Heart right ventricle (tissue), 16 donors: ENCODE data around the gene OR1B1. TPM values are rescaled to one million over a fixed set of nuclear protein-coding genes. Genes with fewer than 3 reads are reported as not detected.

Experiments used
- ATAC-seq, 8 donors: fragments of 200-7000 bp; cut with Tn5 transposase; one replicate each; pipeline ENCODE4 v1.9.1; 2020; ENCODE audit warnings: mild to moderate bottlenecking in 8 of 8, moderate library complexity in 8 of 8, moderate number of reproducible peaks in 1 of 8
- DNase-seq, 2 donors: peaks; one replicate each; pipeline ENCODE4 v3.0.0-alpha.2; 2020
- H3K27ac ChIP-seq, 10 donors: fragments of 200-600 bp; sonication (generic) in 2 of 10; one replicate each; pipeline versions ENCODE4 v1.5.0 to v1.8.0; 2020 to 2022; ENCODE audit warnings: mild to moderate bottlenecking in 3 of 10
- H3K27me3 ChIP-seq, 7 donors: fragments of 200-600 bp; one replicate each; pipeline ENCODE4 v1.8.0; 2021 to 2022; ENCODE audit warnings: mild to moderate bottlenecking in 2 of 7
- H3K36me3 ChIP-seq, 9 donors: fragments of 200-600 bp; sonication (generic) in 1 of 9; one replicate each; pipeline versions ENCODE4 v1.5.0 to v1.8.0; 2020 to 2022; ENCODE audit warnings: mild to moderate bottlenecking in 2 of 9
- H3K4me1 ChIP-seq, 9 donors: fragments of 200-600 bp; sonication (generic) in 1 of 9; one replicate each; pipeline versions ENCODE4 v1.5.0 to v1.8.0; 2020 to 2022; ENCODE audit warnings: mild to moderate bottlenecking in 4 of 9
- H3K4me3 ChIP-seq, 10 donors: fragments of 200-600 bp; sonication (generic) in 2 of 10; one replicate each; pipeline versions ENCODE4 v1.5.0 to v1.8.0; 2020 to 2022; ENCODE audit warnings: mild to moderate bottlenecking in 7 of 10, moderate library complexity in 2 of 10
- H3K9me3 ChIP-seq, 11 donors: fragments of 200-600 bp in 10 of 11; sonication (generic) in 2 of 11; one replicate each; pipeline versions ENCODE4 v1.5.0 to v1.8.0; 2013 to 2022; ENCODE audit warnings: mild to moderate bottlenecking in 2 of 11, control low read depth in 1 of 11, moderate library complexity in 1 of 11
- CTCF ChIP-seq, 9 donors: fragments of 200-600 bp; sonication (generic) in 2 of 9; IDR thresholded peaks; one replicate each; pipeline versions ENCODE4 v1.5.0 to v1.8.0; 2021 to 2022; ENCODE audit warnings: antibody characterized with exemption in 9 of 9, mild to moderate bottlenecking in 5 of 9, moderate library complexity in 1 of 9
- WGBS, 2 donors: extraction: QIAGEN DNeasy Blood & Tissue Kit; methylation state at CpG; one replicate each; pipeline ENCODE4 v1.1.7; 2013; ENCODE audit warnings: inconsistent platforms in 1 of 2; 5-methylcytosine and 5-hydroxymethylcytosine counted together
- intact Hi-C, 10 donors: fragments of 100-400 bp; cut with DNase I; formaldehyde crosslinking; loops; one replicate each; pipeline versions ENCODE4 v1.11.1 to v1.14.2; 2022
- polyA plus RNA-seq, 2 donors: library from polyadenylated mRNA; stranded (reverse); fragments of 200-250 nt; gene quantifications; one replicate each; pipeline ENCODE4 v1.2.3, GENCODE V29; 2013
- total RNA-seq, 10 donors: library from RNA; stranded (reverse); fragmentation: NEBNext Ultra II Directional in 3 of 10; extraction: Animal tissue kit (Norgen Biotek cat#: 25700) in 3 of 10; gene quantifications; one replicate each; pipeline versions ENCODE4 v1.2.1 to v1.2.4, GENCODE V29; 2021 to 2023
- donor health status: Arrhythmogenic right ventricular cardiomyopathy.
- donor health status: ischemic (EF 13 %, LVEDD 7.1; RV severe dilation, severe dysfunction).
- donor health status: healthy with polysubstance abuse.
- donor health status: DM: no; HTN: yes; CAD: no.
- donor health status: DM: no; HTN: no; CAD: no.
- donor health status: ischemic (EF 25% LVEDD 6.9; RV normal size, moderate dysfunction).
- donor health status: ischemic (EF 25% LVEDD 5.7; RV mildly dilated, moderate dysfunction).
- donor health status: healthy.
- donor health status: DM: yes; HTN: yes; CAD: no.
- donor health status: Ischemic cardiomyopathy.
- donor health status: ischemic (EF 35%, LVEDD 5.7; RV mildly dilated, moderate dysfunction).
- donor health status: nonischemic (EF 11% LVEDD 7.7; RV severe dilation, severe dysfunction).
- donor health status: DM: yes; HTN: yes; CAD: no.
- donor health status: PGD.
- donor health status: ischemic (EF 29% LVEDD 5.4; RV normal size, mild dysfunction).
- donor health status: nonischemic (EF 23%, LVEDD 6.1; RV moderate dilation, normal function).

Gene OR1B1
- total and polyA plus RNA-seq, 12 donors, result not detected

DNA sequence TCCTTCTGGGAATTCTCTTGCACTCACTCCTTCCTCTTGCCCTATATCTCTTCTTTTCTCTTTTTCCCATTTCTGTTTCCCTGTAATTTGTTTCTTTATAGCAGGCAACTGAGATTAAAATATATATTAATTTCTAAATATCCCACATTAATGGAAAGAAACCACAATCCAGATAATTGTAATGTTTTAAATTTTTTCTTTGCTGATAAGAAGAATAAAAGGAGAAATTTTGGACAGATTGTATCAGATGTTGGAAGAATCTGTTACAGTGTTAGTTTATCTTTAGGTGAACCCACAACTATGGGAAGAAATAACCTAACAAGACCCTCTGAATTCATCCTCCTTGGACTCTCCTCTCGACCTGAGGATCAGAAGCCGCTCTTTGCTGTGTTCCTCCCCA is 4.0 kb upstream of the OR1B1 start, which contains the start of gene OR1L1:
TSS of gene OR1L1 (plus strand) at position 301 of the 400 bp plus-strand sequence. CDS start at position 301, 0 bp downstream.
- ATAC-seq (no peak), DNase-seq (no peak)
- H3K9me3 ChIP-seq, result peaks cover 0 to 6% (median 0%) of the 10 kb centered on the region in 11 donors
- intact Hi-C loops, result no loop called here
- H3K4me1 ChIP-seq, result no peaks in the 10 kb centered on the region
- no peaks in the 10 kb centered on the region for H3K36me3 ChIP-seq
- no peak within 1 kb of the TSS for H3K4me3 ChIP-seq
- WGBS, 2 donors, result 46 to 50% methylated on average over 2 of the region's 2 CpGs
- TF ChIP-seq CTCF (IDR thresholded peaks at IDR 0.05), result no peak
- H3K27me3 ChIP-seq, result peaks cover 0 to 3% (median 0%) of the 10 kb centered on the region in 7 donors
- H3K27ac ChIP-seq, result no peak within 1 kb of the TSS

DNA sequence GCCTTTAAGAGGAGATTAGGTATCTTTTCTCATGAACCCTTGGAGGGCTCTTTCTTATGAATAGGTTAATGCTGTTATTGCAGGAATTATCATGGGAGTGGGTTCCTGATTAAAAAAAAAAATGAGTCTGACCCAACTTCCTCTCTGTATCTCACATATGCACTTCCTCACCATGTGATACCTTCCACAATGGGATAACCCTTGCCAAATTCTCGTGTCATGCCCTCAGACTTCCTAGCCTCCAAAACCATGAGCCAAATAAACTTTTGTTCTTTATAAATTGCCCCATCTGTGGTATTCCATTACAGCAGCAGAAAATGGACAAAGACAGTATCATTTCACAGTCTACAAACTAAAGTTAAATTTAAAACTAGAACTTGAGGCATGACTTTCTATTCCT is 1.0 kb downstream of the OR1B1 start:
- H3K4me1 ChIP-seq, result peaks cover 0 to 4% (median 0%) of the 10 kb centered on the region in 9 donors
- intact Hi-C loops, result no loop called here
- H3K27ac ChIP-seq, result peak overlapping the region in 5 of 10 donors; percentile 23 to 75 (median 32)
- ATAC-seq (peak in 7 of 8 donors; percentile 28 to 91 (median 74)), DNase-seq (peak in 1 of 2 donors; percentile 13)
- no peaks in the 10 kb centered on the region for H3K9me3 ChIP-seq
- TF ChIP-seq CTCF (IDR thresholded peaks at IDR 0.05), result no peak
- H3K4me3 ChIP-seq, result no peak overlapping the region
- H3K27me3 ChIP-seq, result no peaks in the 10 kb centered on the region
- 17 to 18% methylated on average over 1 of the region's 1 CpG for WGBS, 2 donors
- no peaks in the 10 kb centered on the region for H3K36me3 ChIP-seq

- no peaks in the 10 kb centered on the region for H3K4me1 ChIP-seq
- no peak overlapping the region for H3K27ac ChIP-seq
- ATAC-seq (no peak), DNase-seq (no peak)
- no peaks in the 10 kb centered on the region for H3K27me3 ChIP-seq
- no peaks in the 10 kb centered on the region for H3K36me3 ChIP-seq
- TF ChIP-seq CTCF (IDR thresholded peaks at IDR 0.05), result no peak
- no peak overlapping the region for H3K4me3 ChIP-seq
- H3K9me3 ChIP-seq, result peaks cover 0 to 38% (median 8%) of the 10 kb centered on the region in 11 donors
- intact Hi-C loops, result no loop called here
- WGBS, 2 donors, result 27 to 40% methylated on average over 2 of the region's 2 CpGs
Observed at GRCh38 chr9:122642226-122642625, 15.2 kb downstream of the OR1B1 start.

- no peaks in the 10 kb centered on the region for H3K27me3 ChIP-seq
- H3K9me3 ChIP-seq, result peaks cover 0 to 11% (median 0%) of the 10 kb centered on the region in 11 donors
- DNase-seq, result no peak
- no peaks in the 10 kb centered on the region for H3K4me1 ChIP-seq
- no peak for ATAC-seq
- intact Hi-C loops, result no loop called here
- H3K36me3 ChIP-seq, result no peaks in the 10 kb centered on the region
- no peak overlapping the region for H3K27ac ChIP-seq
- 49 to 56% methylated on average over 7 of the region's 7 CpGs for WGBS, 2 donors
- TF ChIP-seq CTCF (IDR thresholded peaks at IDR 0.05), result no peak
- H3K4me3 ChIP-seq, result no peak overlapping the region
Observed at GRCh38 chr9:122619996-122620395, 37.4 kb downstream of the OR1B1 start.
